Measurements from ENCODE around the gene NF1.

DNA sequence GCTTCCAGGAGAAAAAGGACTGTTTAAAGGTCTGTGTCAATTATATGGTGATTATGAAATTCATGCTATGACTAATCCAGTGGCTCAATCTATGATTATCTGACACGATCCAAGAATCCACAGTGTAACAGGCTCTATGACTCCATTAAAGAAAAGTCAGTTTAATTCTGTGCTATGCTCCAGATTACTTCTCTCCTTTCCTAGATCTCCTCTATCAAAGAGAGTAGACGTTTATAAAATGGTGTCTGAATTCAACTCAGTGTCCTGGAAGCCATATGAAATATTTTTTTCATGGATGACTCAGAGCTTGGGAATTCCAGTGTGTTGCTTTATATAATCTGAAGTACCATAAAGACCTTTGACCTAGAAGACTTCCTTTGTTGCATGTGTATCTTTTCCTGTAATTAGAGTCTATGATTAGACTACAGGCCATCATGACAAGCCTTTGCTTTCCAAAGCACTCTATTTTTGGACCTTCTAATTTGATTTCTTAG is 27.0 kb upstream of the NF1 start:
- TF ChIP-seq, protein P1, sequence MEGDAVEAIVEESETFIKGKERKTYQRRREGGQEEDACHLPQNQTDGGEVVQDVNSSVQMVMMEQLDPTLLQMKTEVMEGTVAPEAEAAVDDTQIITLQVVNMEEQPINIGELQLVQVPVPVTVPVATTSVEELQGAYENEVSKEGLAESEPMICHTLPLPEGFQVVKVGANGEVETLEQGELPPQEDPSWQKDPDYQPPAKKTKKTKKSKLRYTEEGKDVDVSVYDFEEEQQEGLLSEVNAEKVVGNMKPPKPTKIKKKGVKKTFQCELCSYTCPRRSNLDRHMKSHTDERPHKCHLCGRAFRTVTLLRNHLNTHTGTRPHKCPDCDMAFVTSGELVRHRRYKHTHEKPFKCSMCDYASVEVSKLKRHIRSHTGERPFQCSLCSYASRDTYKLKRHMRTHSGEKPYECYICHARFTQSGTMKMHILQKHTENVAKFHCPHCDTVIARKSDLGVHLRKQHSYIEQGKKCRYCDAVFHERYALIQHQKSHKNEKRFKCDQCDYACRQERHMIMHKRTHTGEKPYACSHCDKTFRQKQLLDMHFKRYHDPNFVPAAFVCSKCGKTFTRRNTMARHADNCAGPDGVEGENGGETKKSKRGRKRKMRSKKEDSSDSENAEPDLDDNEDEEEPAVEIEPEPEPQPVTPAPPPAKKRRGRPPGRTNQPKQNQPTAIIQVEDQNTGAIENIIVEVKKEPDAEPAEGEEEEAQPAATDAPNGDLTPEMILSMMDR (IDR thresholded peaks at IDR 0.05) = no peak
- no peak for TF ChIP-seq POLR2A (IDR thresholded peaks at IDR 0.05)

Data from heart left ventricle (tissue), 13 donors.